ENCODE measurements around the gene PGM2L1.

- no peak for TF ChIP-seq POLR2AphosphoS5 (IDR thresholded peaks at IDR 0.05; ENCODE audit: low read depth, low read length)
- no peak for TF ChIP-seq POLR2A (IDR thresholded peaks at IDR 0.05; ENCODE audit: low read depth, low read length)
- TF ChIP-seq TAF1 (IDR thresholded peaks at IDR 0.05; ENCODE audit: low read depth, low read length) = no peak
- no peak for TF ChIP-seq PAX5 (IDR thresholded peaks at IDR 0.05; ENCODE audit: insufficient read depth, low read length, severe bottlenecking)
These were observed 114.6 kb downstream of the PGM2L1 start for GRCh38 chr11:74283580-74284180.
